Adrenal gland (tissue), 5 donors: Measurements from ENCODE around the gene DYSF.

ENCODE experiments used
- CTCF ChIP-seq, 6 experiments: fragments of 450-650 bp in 4 of 6; fragments of 200-600 bp in 2 of 6; sonication (generic) in 1 of 6; IDR thresholded peaks; 1 replicate in 5 of 6; 2 replicates in 1 of 6; pipeline versions ENCODE4 v1.5.1 to v1.8.0; 2016 to 2021; ENCODE audit warnings: antibody characterized with exemption in 6 of 6, mild to moderate bottlenecking in 2 of 6, moderate library complexity in 1 of 6
- POLR2A ChIP-seq, 2 donors: fragments of 450-650 bp; IDR thresholded peaks; one replicate each; pipeline ENCODE4 v1.6.1; 2017; ENCODE audit warnings: antibody characterized with exemption in 2 of 2, mild to moderate bottlenecking in 2 of 2, moderate library complexity in 1 of 2
- donor health status: DM: no; HTN: no; CAD: no.

GRCh38 chr2:71730785-71731383 lies 277.5 kb downstream of the DYSF start:
- no peak for TF ChIP-seq CTCF (IDR thresholded peaks at IDR 0.05)
- TF ChIP-seq POLR2A (IDR thresholded peaks at IDR 0.05), result no peak
